LNCaP clone FGC (cell line): ENCODE data around the gene KIRREL3.

Source experiments
- DNase-seq: peaks from one replicate; pipeline ENCODE4 v3.0.0-alpha.2; 2011; ENCODE audit warnings: low read depth
- H3K4me3 ChIP-seq: 2 replicates; pipeline ENCODE4 v1.5.1; 2011; ENCODE audit warnings: mild to moderate bottlenecking, low read depth, low read length, control low read depth
- TF ChIP-seq, protein P1 (sequence below): IDR thresholded peaks from 2 replicates; pipeline ENCODE4 v1.5.1; 2012; ENCODE audit warnings: mild to moderate bottlenecking; ENCODE audit not compliant: control insufficient read depth, insufficient read depth; ENCODE audit errors: extremely low read depth

Gene KIRREL3

DNA sequence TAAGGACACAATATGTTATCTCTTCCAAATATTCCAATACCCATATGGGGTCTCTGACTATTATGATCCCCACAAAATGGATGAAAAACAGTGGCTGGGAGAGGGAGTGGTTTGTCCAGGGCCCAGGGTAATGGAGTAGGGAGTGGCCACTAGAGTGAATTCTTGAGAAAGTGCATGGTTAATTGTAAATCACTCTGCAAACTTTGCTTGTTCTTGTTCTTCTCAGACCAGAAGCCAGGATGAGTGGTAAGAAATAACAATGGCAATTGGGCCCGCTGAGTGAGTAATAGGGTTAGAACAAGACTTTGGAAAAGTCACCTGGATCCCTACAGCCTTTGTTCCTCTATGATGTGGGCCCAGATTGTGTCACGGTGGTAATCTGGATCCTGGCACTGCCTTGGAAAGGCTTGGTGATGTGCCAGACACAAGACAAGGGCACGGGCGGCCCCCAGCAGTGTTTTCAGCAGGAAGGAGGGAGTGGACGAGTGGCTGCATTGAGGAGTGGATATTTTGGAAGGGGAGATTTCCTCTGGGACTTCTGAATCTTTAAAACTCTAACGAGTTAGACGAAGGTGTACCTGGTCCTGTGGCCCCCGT, 18.2 kb upstream of the KIRREL3 start:
- no peak for DNase-seq
- H3K4me3 ChIP-seq: no peak overlapping the region
- TF ChIP-seq, protein P1, sequence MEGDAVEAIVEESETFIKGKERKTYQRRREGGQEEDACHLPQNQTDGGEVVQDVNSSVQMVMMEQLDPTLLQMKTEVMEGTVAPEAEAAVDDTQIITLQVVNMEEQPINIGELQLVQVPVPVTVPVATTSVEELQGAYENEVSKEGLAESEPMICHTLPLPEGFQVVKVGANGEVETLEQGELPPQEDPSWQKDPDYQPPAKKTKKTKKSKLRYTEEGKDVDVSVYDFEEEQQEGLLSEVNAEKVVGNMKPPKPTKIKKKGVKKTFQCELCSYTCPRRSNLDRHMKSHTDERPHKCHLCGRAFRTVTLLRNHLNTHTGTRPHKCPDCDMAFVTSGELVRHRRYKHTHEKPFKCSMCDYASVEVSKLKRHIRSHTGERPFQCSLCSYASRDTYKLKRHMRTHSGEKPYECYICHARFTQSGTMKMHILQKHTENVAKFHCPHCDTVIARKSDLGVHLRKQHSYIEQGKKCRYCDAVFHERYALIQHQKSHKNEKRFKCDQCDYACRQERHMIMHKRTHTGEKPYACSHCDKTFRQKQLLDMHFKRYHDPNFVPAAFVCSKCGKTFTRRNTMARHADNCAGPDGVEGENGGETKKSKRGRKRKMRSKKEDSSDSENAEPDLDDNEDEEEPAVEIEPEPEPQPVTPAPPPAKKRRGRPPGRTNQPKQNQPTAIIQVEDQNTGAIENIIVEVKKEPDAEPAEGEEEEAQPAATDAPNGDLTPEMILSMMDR: no peak

DNA sequence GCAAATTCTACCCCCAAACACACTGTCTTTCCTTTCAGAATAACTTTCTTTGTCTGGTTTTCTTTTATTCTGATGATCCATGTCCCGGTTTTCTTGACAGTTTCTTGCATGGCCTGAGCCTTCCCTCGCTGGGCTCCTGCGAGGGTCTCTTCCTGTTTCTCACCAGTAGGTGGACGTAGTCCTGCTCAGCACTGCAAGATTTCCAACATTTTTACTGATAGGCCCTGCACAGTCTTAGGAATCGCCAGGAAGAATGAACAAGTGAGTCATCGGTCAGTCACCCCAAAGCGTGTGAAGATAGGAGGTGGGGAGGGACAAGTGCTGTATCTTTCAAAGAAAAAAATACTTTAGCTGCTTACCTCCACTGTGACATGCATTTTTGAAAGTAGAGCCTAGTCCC, 16.9 kb upstream of the KIRREL3 start:
- no peak for DNase-seq
- TF ChIP-seq, protein P1: no peak
- H3K4me3 ChIP-seq: no peak overlapping the region

DNA sequence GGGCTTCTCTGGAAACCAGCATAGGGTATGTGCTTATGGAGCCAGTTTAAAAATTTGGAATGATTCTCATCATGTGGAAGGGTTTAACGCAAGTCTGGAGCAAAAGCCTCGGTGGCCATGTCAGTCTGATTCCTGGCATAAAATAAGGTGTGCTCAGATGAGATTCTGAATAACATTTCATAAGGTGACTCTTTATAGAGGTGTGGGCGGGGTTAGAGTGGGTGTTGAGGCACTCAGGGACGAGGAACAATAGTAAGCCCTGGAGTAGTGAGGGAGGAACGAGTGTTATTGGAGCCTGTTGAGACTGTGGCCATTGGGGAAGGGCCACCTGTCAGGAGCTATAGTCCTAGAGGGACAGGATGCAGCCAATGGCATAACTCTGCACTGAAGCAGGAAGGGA, 13.0 kb upstream of the KIRREL3 start:
- H3K4me3 ChIP-seq: no peak overlapping the region
- no peak for DNase-seq
- TF ChIP-seq, protein P1: no peak

DNA sequence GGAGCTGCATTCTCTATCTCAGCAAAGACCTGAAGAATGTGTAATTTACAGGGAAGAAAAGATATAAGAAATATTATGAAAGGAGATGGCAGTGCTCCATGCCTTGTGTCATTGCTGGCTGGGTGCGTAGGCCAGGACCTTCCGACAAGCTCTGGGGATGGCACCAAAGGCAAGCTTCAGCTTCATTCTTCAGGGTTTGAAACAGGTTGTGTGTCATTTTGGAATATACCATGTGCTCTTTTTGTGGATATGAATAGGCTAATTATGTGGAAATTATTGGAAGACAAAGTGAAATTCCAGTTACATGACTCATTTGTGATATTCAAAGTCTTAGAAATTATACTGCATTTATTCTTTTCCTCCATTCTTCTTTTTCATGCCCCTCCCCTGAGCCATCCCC, 5.7 kb upstream of the KIRREL3 start:
- TF ChIP-seq, protein P1: no peak
- no peak overlapping the region for H3K4me3 ChIP-seq
- DNase-seq: no peak

DNA sequence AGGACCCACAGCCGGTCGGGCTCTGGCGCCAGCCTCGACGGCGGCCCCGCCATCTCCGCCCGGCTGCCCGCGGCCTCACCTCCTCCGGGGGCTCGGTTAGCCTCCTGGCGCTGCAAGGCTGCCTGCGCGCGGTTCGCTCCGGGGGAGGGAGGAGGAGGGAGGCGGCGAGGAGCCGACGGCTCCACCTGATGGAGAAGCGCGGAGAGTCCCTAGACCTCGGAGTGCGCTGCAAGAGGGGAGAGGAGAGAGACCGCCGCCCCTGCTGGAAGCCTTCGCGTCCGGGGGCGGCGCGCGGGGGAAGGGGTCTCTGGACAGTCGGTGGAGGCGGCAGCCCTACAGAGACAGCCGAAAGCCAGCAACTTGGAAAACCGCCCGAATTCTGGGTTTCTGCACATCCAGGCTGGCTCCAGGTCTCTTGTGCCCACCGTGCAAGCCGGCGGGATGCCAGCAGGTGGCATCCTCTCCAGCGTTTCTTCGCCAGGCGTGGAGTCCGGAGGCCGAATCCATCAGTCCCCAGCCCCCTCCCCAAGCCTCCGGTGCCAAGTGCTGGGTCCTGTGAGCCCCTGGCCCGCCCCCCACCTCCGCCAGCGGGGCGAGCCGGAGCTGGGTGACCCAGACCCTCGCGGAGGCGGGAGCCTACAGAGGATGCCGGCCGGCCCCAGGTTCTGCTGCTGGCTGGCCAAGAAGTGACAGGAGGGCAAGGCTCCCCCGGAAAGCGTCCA, 2.9 kb upstream of the KIRREL3 start:
- no peak for DNase-seq
- H3K4me3 ChIP-seq: no peak overlapping the region
- TF ChIP-seq, protein P1: peak; percentile 32

DNA sequence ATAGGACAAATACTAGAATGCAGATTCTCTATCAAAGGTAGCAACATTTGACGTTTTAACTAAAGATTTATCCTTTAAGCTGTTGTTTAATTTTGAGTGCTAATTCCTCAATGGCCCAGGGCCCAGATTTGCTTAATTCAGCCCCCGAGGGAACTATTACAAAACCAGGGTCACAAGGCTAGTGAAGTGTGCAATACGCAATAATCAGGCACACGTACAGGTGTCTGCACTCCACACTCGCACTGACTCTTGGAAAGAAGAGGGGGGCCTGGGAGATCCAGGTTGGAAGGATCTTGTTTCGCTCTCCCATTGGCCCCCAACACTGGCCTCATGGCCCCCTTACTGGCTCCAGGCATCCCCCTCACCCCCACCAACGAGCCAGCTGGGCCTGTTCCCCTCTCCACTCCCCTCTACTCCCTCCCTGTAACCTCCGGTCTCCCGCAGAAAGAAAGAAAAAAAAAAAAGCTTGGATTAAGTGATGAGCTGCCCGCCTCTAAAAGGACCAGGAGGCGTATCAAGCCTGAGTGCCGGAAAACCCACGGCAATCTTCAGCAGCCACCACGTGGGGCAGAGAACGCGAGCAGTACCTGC, 2.2 kb upstream of the KIRREL3 start:
- TF ChIP-seq, protein P1: no peak
- no peak overlapping the region for H3K4me3 ChIP-seq
- DNase-seq: no peak
